GM21526 (cell line): ENCODE data around the gene KCND1.

Experiments
- ATAC-seq: cut with Tn5 transposase; IDR thresholded peaks from one replicate; pipeline ENCODE4 v1.9.1; 2021; ENCODE audit warnings: moderate library complexity; ENCODE audit not compliant: unreplicated experiment, low FRiP score

Gene KCND1

GRCh38 chrX:48914593-48915493 is 56.8 kb downstream of the KCND1 start:
- no peak for ATAC-seq

- ATAC-seq = no peak
Measured at GRCh38 chrX:48913605-48914366, 57.9 kb downstream of the KCND1 start.

GRCh38 chrX:48911412-48912182 is 60.0 kb downstream of the KCND1 start, which contains the start of gene SLC35A2:
TSS of gene SLC35A2 (minus strand) at chrX:48911646. CDS start at chrX:48911636, 10 bp downstream.
- ATAC-seq = peak; percentile 40
